Body of pancreas (tissue), 4 donors: Measurements from ENCODE around the gene NME2. TPM values are rescaled to one million over a fixed set of nuclear protein-coding genes. Genes with fewer than 3 reads are reported as not detected.

ENCODE experiments used
- ATAC-seq: fragments of 150-250 bp; one replicate; pipeline ENCODE4 v1.9.1; 2016
- DNase-seq, 4 donors: peaks; one replicate each; pipeline ENCODE4 v3.0.0-alpha.2; 2019
- H3K27ac ChIP-seq, 4 donors: fragments of 200-600 bp; sonication (generic); 1 replicate in 3 of 4; 2 replicates in 1 of 4; pipeline versions ENCODE4 v1.5.1 to v1.6.1; 2016 to 2019; ENCODE audit warnings: mild to moderate bottlenecking in 1 of 4, mixed read lengths in 1 of 4, moderate library complexity in 1 of 4
- H3K27me3 ChIP-seq, 2 donors: fragments of 200-600 bp; sonication (generic); one replicate each; pipeline ENCODE4 v1.6.0; 2016; ENCODE audit warnings: mild to moderate bottlenecking in 1 of 2
- H3K36me3 ChIP-seq, 2 donors: fragments of 200-600 bp; sonication (generic); replicated peaks in 1 of 2; 2 replicates each; pipeline ENCODE4 v1.5.1; 2016; ENCODE audit warnings: low read depth in 2 of 2; ENCODE audit not compliant: insufficient read depth in 1 of 2
- H3K4me1 ChIP-seq: fragments of 200-600 bp; sonication (generic); one replicate; pipeline ENCODE4 v1.6.0; 2016
- H3K4me3 ChIP-seq, 2 donors: fragments of 200-600 bp; sonication (generic); 1 replicate in 1 of 2; 2 replicates in 1 of 2; pipeline ENCODE4 v1.5.1; 2016 to 2019
- H3K9me3 ChIP-seq, 3 donors: fragments of 200-600 bp; sonication (generic); 1 replicate in 2 of 3; 2 replicates in 1 of 3; pipeline ENCODE4 v1.5.1; 2016
- CTCF ChIP-seq, 7 experiments: fragments of 450-650 bp in 4 of 7; fragments of 200-600 bp in 3 of 7; sonication (generic) in 3 of 7; IDR thresholded peaks; one replicate each; pipeline ENCODE4 v1.5.1; 2016 to 2019; ENCODE audit warnings: antibody characterized with exemption in 7 of 7
- POLR2A ChIP-seq, 3 donors: fragments of 450-650 bp; IDR thresholded peaks; one replicate each; pipeline ENCODE4 v1.6.1; 2016; ENCODE audit warnings: antibody characterized with exemption in 3 of 3, mild to moderate bottlenecking in 2 of 3
- WGBS, 2 donors: methylation state at CpG; one replicate each; pipeline ENCODE4 v1.1.5; 2017; 5-methylcytosine and 5-hydroxymethylcytosine counted together
- intact Hi-C: fragments of 100-400 bp; cut with DNase I; formaldehyde crosslinking; loops from one replicate; pipeline ENCODE4 v1.15.1; 2023
- total RNA-seq, 2 donors: library from RNA; depleted of rRNA; stranded (reverse); fragments of >200 nt; gene quantifications; one replicate each; pipeline ENCODE4 v1.1.0, GENCODE V29; 2016

The NME2 gene
- total RNA-seq, 2 donors from 2014 or later: 108 to 172 TPM

GRCh38 chr17:51217946-51218345 is 51.7 kb downstream of the NME2 start:
- no peak overlapping the region for H3K27ac ChIP-seq

GRCh38 chr17:51221322-51221721 is 55.1 kb downstream of the NME2 start:
- DNase-seq (no peak), ATAC-seq (no peak)
- H3K36me3 ChIP-seq: peaks cover 0 to 16% of the 10 kb centered on the region in 2 donors
- no peaks in the 10 kb centered on the region for H3K27me3 ChIP-seq
- no peak overlapping the region for H3K27ac ChIP-seq
- no peak overlapping the region for H3K4me3 ChIP-seq
- TF ChIP-seq POLR2A (IDR thresholded peaks at IDR 0.05): no peak
- no peak for TF ChIP-seq CTCF (IDR thresholded peaks at IDR 0.05)
- H3K9me3 ChIP-seq: no peaks in the 10 kb centered on the region
- WGBS, 2 donors: 71 to 83% methylated on average over 4 of the region's 4 CpGs
- H3K4me1 ChIP-seq: peaks cover 21% of the 10 kb centered on the region
- intact Hi-C loops: no loop called here

More at GRCh38 chr17:51217946-51218345, 51.7 kb downstream of the NME2 start:
- intact Hi-C loops: no loop called here
- ATAC-seq (no peak), DNase-seq (no peak)
- H3K9me3 ChIP-seq: no peaks in the 10 kb centered on the region
- H3K36me3 ChIP-seq: peaks cover 0 to 18% of the 10 kb centered on the region in 2 donors
- H3K4me3 ChIP-seq: no peak overlapping the region
- 80 to 90% methylated on average over 1 of the region's 1 CpG for WGBS, 2 donors
- TF ChIP-seq CTCF (IDR thresholded peaks at IDR 0.05) (no peak), POLR2A (IDR thresholded peaks at IDR 0.05) (no peak)
- no peaks in the 10 kb centered on the region for H3K4me1 ChIP-seq
- no peaks in the 10 kb centered on the region for H3K27me3 ChIP-seq

Other genes starting within 250 kb of the NME2 start
- gene SPAG9, start 45.5 kb upstream of the NME2 start, total RNA-seq: 10 to 100 TPM; 49.8 to 76.8 TPM
- gene NME1, start 12.9 kb upstream of the NME2 start, total RNA-seq: 10 to 100 TPM; 17.5 to 27.2 TPM
- 10 to 100 TPM; 15.5 to 16.9 TPM for gene MBTD1, start 93.6 kb downstream of the NME2 start, total RNA-seq
- 10 to 100 TPM; 18.9 to 22.1 TPM for gene UTP18, start 94.1 kb downstream of the NME2 start, total RNA-seq